Inflammatory macrophage treated with lipopolysaccharide for 4 hours (primary cell): ENCODE data around the gene SLC25A23.
"Not testable (repeated sequence)": the region's sequence is repeated elsewhere in the genome, so short reads cannot be mapped to it uniquely, and the experiment has no call there.

ENCODE experiments used
- DNase-seq: peaks from one replicate; pipeline ENCODE4 v3.0.0-alpha.2; 2020

Gene SLC25A23

GRCh38 chr19:6424195-6424938 is 35.2 kb downstream of the SLC25A23 start, which contains the start of gene KHSRP:
Gene KHSRP, minus strand, starts transcription at chr19:6424811. Its CDS starts 110 bp downstream, at chr19:6424701.
- DNase-seq = no peak

DNA sequence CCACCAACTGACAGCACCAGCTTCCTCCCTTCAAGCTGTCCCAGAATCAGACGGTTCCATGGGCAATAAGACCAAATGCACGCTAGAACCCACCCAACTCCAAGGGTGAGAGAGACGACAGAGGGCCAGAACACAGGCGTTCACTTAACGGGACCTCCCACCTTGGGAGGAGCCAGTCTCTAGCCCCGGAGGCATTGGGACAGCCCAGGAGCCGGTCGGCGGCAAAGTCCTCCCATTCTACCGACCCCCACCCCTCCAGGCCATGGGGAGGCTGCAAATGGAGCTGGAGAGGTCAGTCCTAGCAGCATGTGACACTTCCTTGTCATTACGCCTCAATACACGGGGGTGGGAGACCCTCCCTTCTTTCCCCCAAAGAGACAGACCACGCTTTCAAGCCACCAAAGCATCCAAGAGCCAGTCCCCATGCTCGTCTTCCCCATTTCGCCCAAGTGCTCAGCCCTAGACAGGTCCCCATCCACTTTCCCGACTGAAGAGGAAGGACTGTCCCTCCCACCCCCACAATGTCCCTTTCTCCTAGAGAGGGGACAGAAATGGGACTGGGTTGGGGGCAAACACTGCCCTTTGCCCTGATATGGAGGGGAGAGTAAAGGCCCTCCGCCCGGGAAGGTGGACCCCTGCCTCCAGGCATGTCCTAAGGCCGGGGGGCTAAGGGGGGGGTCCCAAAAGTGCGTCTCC is 35.9 kb downstream of the SLC25A23 start:
- DNase-seq = peak; percentile 35

DNA sequence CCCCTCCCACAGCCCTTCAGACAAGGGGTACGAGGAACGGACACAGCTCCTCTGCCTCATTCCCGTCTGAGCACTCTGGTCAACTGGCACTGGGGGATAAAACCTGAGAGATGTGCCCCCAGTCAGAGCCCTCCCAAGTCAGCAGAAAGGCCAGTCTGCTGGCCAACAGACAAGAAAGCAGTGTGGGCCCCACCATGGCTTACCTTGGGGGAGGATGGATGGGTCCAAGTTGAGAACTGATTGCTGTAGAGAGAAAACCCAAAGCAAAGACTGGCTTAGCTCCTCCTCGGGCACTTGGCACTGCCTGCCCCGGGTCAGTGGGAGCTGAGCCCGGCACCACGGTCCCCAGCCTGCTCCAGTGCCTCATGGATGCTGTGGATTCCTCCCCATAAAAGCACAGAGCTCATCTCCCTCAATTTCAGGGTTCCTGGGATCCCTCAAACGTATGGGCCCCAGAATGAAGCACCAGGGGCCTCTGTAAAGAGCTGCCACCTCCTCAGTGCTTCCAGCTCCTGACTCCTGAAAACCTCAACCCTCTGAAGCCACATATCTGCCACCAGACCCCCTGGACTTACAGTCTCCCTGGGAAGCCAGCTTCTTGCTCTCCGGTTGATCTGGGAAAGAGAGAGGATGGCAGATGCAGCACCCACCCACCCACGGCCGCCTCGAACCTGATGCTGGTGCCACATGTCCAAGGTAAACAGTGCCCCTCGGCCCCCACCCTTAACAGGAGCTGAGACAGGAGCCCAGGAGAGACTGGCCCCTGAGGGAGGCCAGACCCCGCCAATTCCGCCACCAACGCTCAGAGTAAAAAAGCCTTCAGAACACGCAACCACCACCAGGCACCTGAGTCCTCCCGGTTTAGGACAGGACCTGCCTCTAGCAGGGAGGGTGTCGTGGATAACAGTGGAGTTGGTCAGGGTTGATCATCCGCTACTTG is 38.2 kb downstream of the SLC25A23 start:
- no peak for DNase-seq

- DNase-seq = no peak
Measured at GRCh38 chr19:6418562-6418932, 41.0 kb downstream of the SLC25A23 start.

- DNase-seq = no peak
Measured at GRCh38 chr19:6417713-6418561, 41.7 kb downstream of the SLC25A23 start.

DNA sequence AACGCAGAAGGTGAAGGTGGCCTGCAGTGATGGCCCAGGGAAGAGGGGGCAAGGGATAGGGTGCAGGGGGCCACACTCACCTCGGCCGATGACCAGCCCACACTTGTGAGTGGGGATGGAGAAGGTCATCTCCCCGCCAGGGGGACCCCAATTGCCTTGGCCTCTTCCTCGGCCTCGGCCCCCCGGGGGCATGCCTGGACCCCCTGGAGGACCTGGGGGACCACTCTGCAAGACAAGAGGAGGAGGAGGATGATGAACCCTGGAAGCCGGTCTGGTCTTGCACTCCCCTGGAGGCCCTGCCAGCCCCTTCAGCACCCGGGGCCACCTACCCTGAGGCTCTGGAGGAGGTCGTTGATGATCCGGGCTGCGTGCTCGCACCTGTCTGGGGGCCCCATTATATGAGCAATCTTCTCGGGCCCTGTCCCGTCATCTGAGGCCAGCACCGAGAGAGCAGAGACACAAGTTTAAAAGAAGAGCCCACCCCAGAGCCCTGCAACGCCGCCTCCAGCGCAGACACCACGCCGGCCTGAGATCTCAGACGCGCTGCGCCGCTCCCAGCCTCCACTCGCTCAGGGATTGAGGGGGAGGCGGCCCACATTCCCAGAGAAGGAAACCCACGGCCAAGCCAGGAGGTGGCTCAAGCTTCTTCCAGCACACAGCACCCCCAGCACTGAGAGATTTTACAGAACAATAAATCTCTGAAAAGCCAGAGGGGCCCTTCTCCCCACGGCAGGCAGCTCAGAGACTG is 42.8 kb downstream of the SLC25A23 start:
- no peak for DNase-seq

GRCh38 chr19:6415591-6416190 is 43.9 kb downstream of the SLC25A23 start:
- no peak for DNase-seq

- no peak for DNase-seq
Measured at GRCh38 chr19:6414793-6415590, 44.6 kb downstream of the SLC25A23 start.

DNA sequence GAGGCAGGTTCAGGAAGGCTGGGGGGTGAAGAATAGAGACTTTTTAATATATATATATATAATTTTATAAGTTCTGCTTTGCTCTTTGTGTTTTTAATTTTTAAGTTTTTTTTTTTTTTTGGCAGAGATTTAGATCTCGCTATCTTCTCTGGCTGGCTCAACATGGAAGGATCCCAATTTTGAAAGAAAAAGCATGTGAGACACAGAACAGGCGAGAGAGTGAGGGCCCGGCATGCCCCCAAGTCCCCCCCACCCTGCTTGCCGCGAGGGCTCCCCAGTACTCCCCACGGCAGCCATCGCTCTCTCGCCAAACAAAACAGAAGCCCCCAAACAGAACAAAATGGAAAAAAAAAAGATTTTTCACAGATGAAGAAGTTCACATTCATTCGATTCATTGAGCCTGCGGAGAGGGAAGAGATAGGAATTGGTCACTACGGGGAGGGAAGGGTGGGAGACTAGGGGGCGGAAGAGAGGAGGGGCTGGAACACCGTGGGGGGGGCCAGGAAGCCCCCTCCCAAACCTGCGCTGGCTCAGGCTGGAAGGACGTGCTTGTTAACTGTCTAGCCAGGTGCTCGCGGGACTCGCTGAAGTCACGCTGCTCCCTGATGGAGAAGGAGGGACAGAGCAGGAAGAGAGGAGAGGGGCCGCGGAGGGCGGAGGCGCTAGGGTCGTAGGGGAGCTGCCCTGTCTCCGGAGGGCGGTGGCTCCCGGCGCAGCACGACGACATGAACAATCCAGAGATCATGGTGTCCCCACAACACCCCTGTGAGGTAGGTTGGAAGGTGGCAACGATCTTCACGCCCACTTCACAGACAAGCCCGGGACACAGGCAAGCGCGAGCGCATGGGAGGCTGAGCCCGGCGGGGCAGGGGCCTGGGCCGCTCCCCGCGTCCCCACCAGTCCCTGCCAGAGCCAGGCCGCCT is 45.6 kb downstream of the SLC25A23 start:
- no peak for DNase-seq

DNA sequence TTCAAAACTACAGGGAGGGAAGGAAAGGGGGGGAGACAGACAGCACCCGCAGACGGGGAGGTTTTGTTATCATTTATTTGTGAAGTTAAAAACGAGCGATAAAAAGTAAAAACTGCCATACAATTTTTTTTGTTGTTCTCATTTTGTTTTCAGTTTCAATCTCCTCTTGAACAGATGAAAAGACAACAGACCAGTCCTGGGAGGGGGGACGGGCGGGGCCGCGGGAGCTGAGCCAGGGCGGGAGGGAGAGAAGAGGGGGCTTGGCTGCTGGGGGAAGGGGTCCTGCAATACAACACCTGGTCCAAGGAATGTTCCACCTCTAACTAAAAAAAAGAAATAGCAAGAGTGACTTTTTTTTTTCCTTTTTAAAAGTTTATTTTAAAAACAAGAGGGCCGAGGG is 46.3 kb downstream of the SLC25A23 start:
- DNase-seq = no peak

DNA sequence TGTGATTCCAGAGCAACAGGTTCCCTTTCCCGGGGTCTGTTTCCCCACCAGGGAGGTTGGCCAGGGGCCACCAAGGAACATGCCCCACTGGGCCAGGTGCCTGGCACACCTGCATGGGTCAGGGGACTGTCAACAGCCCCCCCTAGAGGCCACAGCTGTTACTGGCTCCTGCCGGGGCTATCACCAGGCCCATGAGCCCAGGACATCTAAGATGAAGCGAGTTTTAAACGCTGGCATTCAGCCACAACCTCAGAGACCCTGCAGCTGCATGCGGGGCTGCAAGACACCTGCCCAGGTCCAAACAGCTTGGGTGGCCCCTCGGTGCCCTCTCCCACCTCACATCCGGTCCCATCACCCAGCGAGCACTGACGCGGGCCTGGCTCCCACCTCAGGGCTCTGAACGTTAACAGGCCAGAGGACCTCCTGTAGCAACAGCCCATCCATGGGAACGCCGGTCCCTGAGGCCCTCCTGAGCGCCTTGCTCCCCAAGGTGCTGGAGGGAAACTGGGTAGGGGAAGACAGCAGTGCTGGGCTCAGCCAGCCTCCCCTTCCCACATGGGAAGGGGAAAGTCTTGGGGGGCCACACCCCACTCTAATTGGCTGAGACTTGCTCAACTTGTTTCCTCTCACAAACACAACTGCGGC is 47.0 kb downstream of the SLC25A23 start:
- no peak for DNase-seq

DNA sequence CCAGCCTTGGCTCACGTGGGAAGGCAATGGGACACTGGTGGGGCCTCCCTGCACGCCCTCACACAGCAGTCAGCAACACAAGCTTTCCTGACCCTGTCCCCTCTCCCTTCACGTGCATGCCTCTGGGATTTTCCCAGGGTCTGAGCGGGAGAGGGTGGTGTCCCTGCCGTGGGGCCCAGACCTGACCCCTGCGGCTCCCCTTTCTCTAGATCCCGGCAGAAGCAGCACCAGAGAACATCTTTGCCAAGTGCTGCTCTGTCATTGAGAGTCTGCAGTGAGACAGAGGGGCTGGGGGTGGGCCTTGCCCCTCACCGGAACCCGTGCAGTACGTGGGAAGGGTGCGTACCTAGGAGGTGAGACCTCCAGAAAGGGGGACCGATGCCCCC is 47.5 kb downstream of the SLC25A23 start:
- no peak for DNase-seq

DNA sequence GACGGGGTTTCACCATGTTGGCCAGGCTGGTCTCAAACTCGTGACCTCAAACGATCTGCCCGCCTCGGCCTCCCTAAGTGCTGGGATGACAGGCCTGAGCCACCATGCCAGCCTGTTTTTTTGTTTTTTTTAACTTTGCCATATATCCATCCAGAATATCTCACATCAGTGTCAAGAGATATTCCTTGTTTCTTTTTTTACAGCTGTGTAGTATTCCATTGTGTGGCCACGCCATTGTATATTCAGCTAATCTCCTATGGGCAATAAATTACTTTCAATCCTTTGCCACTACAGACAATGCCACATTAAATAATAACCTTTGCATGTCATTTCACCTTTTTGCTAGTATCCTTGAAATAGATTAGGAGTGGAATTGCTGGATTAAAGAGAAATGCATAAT is 50.2 kb downstream of the SLC25A23 start:
- no peak for DNase-seq

GRCh38 chr19:6406401-6406800 is 53.2 kb downstream of the SLC25A23 start:
- peak; percentile 63 for DNase-seq

GRCh38 chr19:6402837-6403608 is 56.6 kb downstream of the SLC25A23 start:
- DNase-seq = no peak

GRCh38 chr19:6402058-6402457 is 57.5 kb downstream of the SLC25A23 start:
- no peak for DNase-seq

- not testable (repeated sequence) for DNase-seq
Measured at GRCh38 chr19:6400062-6400944, 59.3 kb downstream of the SLC25A23 start.
